Body of pancreas (tissue), 4 donors: ENCODE measurements around the gene TOM1L2.

Source experiments
- POLR2A ChIP-seq, 3 donors: fragments of 450-650 bp; IDR thresholded peaks; one replicate each; pipeline ENCODE4 v1.6.1; 2016; ENCODE audit warnings: antibody characterized with exemption in 3 of 3, mild to moderate bottlenecking in 2 of 3
- TF ChIP-seq, protein P1 (sequence below), 7 experiments: fragments of 450-650 bp in 4 of 7; fragments of 200-600 bp in 3 of 7; sonication (generic) in 3 of 7; IDR thresholded peaks; one replicate each; pipeline ENCODE4 v1.5.1; 2016 to 2019; ENCODE audit warnings: antibody characterized with exemption in 7 of 7

DNA sequence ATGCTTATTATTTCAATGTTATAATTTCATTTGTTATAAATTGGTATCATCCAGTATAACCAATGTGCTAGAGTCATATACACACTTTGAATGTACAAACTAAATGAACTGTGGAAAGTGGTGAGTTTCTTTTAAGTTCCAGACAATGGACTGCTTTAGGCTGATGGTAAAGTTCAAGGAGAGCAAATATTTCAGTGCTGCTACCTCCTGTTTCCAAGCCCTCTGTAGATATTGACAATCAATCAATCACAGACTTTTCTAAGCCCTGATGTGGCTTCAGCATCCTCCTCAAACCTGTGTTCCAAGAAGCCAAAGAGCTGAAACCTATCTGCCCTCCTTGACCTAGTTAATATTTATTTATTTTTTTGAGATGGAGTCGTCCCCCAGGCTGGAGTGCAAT is 107.2 kb downstream of the TOM1L2 start:
- TF ChIP-seq, protein P1, sequence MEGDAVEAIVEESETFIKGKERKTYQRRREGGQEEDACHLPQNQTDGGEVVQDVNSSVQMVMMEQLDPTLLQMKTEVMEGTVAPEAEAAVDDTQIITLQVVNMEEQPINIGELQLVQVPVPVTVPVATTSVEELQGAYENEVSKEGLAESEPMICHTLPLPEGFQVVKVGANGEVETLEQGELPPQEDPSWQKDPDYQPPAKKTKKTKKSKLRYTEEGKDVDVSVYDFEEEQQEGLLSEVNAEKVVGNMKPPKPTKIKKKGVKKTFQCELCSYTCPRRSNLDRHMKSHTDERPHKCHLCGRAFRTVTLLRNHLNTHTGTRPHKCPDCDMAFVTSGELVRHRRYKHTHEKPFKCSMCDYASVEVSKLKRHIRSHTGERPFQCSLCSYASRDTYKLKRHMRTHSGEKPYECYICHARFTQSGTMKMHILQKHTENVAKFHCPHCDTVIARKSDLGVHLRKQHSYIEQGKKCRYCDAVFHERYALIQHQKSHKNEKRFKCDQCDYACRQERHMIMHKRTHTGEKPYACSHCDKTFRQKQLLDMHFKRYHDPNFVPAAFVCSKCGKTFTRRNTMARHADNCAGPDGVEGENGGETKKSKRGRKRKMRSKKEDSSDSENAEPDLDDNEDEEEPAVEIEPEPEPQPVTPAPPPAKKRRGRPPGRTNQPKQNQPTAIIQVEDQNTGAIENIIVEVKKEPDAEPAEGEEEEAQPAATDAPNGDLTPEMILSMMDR (IDR thresholded peaks at IDR 0.05): no peak
- TF ChIP-seq POLR2A (IDR thresholded peaks at IDR 0.05): no peak
